ENCODE measurements around the gene ADAMTS6.
"Not testable (repeated sequence)": the region's sequence is repeated elsewhere in the genome, so short reads cannot be mapped to it uniquely, and the experiment has no call there.

The ADAMTS6 gene

DNA sequence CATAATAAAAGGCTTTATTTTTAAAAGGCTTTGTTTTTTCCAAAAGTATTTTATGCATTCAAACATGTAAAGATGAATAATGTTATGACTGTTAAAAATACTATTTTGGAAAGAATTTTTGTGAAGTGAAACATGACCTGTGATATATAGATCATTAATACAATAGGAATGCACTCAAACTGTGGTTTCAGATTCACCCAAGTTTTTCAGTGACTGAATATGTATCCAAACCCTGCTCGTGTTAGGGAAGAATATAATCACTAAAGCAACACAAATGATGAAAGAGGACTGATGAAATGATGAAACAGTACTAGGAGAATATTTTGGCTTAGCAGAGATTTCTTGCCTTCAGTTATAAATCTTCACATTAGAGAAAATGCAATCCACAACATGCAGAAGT, 278.0 kb downstream of the ADAMTS6 start:
- DNase-seq (ENCODE audit: extremely low read depth in 1 of 2, low read depth in 1 of 2): no peak

DNA sequence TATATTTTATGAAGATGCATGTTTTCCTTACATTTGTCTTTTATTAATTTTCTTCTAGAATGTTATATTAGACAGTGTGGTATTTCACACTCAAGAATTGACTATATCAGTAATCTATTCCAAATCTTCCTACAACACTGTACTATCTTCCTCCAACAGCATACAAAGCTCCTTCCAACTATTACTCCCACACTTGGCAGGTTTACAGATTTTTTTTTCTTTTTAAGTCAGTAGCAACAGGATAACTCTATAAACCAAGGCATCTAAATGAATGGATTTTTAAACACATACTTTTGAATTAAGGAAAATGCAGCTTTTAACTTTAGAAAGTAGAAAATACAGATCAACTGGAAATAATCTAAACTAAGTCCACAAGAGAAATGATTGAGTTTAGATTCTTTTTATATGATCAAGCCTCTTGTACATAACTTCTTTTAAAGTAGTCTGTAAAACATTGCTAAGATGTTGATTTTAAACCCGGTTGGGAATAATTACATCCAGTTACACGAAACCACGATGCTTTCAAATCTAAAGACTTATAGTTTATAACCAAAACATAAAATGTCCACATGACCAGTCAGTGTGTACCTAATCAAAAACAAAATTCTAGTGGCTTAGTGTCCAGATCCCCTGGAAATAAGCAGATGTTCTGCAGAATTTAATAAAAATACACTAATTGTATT, 281.6 kb downstream of the ADAMTS6 start:
- DNase-seq (ENCODE audit: extremely low read depth in 1 of 2, low read depth in 1 of 2): no peak

DNA sequence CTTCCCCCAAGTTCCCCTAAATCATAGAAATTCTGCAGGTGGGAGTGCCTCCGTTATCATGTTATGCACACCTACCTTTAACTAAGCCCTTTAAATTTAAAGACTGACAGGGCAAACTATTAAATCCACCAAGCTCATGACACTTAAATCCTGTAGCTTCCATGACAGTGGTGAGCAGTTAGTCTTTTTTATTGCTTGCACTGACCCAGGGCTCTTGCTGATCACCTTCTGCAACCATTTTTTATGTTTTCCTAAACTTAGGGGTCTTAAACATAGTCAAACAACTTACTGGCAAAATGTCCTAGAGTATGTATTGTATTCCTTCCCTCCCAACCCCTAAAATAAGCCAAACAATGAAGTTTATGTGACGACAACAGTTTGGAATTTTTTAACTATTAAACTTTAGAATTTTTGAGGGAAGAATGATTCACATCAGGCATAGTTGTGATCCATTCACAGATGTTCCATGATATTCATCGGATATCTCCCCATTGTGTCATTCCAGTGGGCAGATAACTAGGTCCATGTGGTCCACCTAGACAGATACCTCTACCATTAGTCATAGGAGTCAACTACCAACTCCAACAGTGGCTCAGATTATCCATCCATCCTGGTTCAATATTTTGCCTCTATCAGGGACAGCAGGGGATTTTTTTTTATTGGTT, 283.1 kb downstream of the ADAMTS6 start:
- no peak for DNase-seq (ENCODE audit: extremely low read depth in 1 of 2, low read depth in 1 of 2)

DNA sequence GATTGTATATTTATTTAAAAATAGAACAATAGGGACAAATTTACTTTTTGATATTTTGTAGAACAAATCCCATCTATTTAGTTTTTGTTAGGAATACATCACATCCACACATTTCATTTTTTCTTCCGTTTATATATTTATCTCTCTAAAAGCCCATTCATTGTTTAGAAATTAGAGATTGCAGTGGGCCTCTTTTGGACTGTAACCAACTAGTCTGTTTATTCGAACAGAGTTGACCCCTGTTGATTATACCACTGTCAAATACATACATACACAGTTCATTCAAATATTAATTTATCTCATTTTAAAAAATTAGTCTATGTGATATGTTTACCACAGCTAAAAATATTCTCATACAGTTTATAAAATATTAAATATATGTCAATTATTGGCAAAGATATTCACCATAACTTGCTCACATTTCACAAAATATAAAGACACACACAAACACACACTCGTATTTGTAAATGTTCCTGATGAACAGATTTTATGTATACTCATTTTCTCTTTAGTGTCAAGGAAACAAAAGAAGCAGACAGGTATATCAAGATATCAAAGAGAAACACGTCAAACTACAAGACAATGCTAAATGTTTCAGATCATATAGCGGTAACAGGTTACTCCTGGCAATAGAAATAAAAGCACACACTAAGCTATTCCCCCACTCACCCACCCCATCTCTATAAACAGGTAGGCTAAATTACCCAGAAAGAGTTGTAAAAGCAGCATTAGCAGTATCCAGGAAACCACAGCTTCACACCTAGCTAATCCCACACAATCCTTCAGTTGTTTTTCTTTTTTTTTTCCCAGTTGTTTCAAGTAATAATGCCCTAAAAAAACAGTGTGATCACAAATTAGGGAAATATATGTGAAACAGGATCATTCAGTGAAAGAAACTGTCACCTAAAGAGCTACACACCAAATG, 283.9 kb downstream of the ADAMTS6 start:
- DNase-seq (ENCODE audit: extremely low read depth in 1 of 2, low read depth in 1 of 2): no peak

DNA sequence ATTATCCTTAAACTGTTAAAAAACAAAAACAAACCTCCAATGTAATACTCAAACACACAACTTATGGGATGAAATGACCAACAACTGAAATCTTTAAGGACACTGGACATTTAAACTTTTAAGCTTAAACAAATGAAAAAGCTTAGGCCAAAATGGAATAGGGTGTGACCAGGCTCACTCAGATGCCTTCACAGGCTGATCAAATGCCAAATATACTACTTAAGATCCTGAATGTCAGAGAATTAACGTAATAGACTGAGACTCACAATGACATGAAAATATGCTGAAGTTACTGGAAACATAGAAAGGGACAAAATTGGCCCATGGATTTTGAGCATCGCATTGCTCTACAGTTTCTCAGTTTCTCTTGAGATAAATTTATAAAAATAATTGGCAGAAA, 286.8 kb downstream of the ADAMTS6 start:
- DNase-seq (ENCODE audit: extremely low read depth in 1 of 2, low read depth in 1 of 2): no peak

DNA sequence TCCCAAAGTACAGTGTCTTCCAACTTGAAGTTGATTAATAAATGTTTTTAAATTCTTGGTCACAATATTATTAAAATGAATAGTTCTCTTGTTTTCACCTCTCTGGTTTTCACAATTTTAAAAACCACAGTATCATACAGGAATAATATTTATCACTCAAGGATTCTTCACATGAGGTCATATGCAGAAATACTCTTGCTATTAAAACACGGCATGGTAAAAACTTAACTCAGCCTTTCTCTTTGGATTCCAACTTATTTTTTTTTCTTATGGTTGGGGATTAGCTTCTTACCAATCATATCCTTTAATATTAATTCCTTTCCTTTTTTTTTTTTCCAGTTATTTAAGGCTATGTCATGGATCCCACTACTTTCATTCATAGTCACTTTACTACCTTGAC, 289.4 kb downstream of the ADAMTS6 start:
- DNase-seq (ENCODE audit: extremely low read depth in 1 of 2, low read depth in 1 of 2): no peak

DNA sequence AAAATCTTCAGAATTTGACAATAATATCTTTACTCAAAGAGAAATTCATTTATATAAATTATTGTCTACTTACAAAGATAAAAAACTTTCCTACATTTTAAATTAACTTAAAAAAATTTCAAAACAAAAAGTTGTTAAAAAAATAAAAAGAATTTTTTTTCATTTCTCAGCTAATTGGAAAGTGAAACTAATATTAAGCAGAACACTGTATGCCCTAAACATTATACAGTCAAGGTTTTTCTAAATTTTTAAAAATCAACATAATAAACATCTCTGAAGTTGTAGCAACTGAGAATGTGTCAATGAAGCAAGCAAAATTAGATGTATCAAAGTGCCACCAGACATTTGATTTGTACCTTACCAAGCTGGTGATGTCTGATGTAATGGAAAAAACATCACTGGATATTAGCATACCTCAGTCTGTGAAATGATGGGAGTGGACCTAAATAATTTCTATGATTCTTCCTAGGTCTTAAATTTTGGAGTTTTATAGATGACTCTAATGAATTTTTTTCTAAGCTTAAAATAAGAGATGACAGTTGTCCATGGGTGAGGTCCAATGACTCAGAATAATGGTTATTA, 290.1 kb downstream of the ADAMTS6 start:
- DNase-seq (ENCODE audit: extremely low read depth in 1 of 2, low read depth in 1 of 2): no peak

DNA sequence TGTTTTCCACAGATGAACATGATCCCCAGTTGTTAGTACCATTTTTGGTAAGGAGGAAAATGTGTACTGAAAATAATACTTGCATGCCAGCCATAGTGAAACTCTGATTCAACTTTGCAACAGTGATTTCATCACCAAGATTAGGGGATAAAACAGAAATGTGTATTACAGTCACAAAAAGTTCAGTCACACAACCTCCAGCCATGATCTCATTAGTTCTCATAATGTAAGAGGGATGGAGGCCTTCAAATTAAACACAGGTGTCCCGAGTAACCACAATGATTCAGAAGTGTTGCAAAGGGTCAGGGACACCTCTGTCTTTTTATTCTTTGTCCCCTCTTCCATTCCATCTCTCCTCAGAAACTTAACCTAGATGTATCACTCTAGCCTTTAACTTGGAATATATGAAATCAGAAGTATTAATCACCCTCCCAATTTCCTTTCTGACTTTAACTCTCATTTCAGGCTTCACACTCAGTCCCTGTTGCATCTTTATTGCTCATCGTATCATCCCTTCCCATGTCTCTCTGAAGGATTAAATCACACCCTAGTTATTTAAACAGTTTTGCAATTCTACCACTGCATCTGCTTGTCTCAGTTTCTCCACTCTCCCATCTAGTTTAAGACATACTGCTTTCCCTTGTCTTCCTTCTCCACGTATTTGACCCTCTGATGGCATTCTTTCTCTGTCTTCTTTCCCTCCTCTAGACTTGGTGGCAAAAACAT, 291.2 kb downstream of the ADAMTS6 start:
- no peak for DNase-seq (ENCODE audit: extremely low read depth in 1 of 2, low read depth in 1 of 2)

DNA sequence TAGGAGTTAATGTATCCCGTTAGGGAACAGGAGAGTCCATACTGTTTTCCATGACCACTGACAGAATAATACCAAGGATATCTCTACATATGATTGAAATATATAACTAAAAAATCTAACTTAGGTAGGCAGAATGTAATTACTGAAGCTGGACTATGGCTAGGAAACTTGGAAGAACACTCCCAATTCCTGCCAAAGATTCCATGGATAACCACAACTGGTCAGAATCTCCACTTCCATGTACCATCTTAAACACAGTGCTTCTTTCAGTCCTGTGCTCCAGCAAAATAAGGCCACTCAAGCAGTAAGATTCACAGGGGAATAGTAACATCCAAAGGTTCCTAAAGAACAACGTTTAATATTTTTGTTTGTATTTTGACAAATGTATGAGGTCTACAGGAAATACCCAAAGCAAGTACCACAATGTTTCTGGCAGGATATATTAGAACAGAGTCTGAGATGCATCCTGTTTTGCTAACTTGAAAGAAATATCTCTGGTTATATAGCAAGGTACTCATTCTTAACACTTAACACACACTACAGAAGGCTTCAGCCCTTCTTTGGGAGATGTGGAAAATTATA, 295.0 kb downstream of the ADAMTS6 start:
- no peak for DNase-seq (ENCODE audit: extremely low read depth in 1 of 2, low read depth in 1 of 2)

DNA sequence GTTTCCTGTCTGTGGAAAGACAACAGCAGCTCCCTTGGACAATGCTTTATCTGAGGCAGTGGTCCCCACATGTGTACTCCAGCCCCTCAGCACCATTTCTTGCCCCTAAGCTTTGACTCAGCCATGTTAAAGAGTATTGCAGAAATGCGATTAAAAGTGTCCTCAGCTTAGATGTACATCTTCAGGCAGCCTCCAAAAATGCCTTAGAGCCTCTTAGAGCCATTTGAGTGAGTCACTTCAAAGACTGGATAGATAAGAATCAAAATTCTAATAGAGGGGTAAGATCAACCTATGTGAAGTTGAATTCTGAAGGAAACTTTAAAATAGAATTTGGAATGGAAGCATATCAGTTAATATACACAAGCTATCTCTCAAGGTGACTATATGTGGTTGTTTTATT, 296.3 kb downstream of the ADAMTS6 start:
- no peak for DNase-seq (ENCODE audit: extremely low read depth in 1 of 2, low read depth in 1 of 2)

DNA sequence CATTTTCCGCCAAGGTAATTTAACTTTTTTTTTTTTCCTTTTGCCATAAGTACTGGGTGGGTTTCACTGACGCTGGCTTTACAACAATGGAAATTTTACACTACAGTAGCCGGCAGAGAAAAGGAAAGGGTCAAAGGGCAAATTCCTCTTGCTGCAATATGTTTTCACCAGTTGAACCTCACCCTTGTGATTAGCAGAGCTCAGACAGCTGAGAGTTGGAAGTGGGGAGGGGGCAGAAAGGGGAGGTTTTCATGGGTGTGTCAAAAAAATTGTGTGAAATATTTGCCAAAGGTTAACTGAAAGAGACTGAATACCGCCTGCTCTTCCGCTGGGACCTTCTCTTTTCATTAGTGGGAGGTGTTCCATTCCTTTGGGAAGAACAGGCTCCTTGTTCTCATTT, 296.9 kb downstream of the ADAMTS6 start:
- no peak for DNase-seq (ENCODE audit: extremely low read depth in 1 of 2, low read depth in 1 of 2)

DNA sequence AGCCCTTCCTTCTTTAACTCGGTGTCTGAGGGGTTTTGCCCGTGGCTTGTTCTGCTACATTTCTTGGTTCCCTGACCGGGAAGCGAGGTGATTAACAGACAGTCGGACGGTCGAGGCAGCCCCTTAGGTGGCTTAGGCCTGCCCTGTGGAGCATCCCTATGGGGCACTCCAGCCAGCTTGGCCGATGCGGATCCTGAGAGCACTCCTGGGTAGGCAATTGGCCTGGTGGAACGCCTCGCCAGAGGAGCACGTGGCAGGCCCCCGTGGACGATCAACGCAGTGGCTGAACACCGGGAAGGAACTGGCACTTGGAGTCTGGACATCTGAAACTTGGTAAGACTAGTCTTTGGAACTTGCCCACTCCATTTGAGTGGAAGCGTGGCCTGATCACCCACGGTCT, 307.5 kb downstream of the ADAMTS6 start:
- not testable (repeated sequence) for DNase-seq (ENCODE audit: extremely low read depth in 1 of 2, low read depth in 1 of 2)

DNA sequence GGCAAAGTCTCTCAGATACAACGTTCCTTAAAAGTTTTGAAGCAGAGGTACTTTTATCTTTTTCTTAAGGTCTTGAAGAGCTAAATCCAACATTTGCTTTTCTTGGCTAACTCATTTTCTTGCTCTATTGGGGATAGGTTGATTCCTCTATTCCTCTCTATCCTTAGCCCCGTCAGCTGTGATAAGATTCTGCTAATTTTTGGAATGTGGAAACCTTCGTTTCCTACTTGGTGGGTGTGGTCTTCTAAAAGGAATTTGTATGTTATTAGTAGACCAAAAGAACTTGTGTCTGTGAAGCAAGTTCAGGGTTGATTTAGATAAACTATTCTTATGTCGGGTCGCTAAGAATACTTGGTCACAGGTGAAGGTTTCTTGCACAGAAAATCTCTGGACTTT, 308.6 kb downstream of the ADAMTS6 start:
- DNase-seq (ENCODE audit: extremely low read depth in 1 of 2, low read depth in 1 of 2): no peak

DNA sequence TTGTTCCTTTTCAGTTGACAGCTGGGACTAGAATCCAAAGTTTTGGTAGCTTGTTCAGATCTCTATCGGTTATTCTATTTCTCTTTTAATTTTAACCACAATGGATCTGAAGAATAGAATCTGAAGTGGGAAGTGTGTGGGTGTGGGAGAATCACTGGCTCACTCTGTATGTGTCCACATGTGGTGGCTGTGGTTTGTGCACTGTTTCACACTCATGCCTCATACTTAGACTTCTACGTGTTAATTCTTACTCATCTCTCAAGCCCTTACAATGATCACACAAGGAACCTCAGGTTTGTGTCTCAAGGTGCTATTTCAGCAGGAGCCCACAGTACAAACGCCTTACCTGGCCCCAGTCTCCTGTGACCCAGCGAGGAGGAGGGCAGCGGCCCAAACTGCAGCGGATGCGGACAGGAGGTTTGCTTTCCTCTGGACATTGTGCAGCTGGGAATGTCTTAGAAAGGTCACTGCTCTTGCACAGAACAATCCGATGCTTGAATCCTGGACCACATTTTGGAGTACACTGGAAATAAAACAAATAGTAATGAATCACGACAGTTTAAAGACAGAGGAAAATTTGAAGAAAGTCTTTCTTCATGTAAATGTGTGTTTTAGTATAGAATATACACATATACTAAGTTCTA, 309.1 kb downstream of the ADAMTS6 start:
- DNase-seq (ENCODE audit: extremely low read depth in 1 of 2, low read depth in 1 of 2): no peak

DNA sequence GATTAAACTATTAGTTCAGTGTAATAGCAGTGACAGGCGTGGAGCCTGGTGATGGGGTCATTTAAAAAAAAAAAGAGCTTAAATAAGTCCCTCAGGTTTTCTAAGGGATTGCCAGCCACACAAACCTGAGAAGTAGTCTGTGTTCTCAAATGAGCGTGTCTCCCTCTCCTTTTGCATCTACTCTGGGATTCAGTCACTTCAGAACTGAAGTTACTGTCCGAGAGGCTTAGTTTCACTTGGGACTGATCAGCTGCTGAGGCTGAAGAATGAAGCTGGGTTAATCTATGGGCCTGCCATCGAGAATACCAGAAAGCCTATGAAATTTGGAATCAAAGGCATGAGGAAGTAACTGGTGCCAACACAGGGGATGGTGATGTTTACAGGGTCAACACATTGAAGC, 310.1 kb downstream of the ADAMTS6 start:
- DNase-seq (ENCODE audit: extremely low read depth in 1 of 2, low read depth in 1 of 2): no peak

DNA sequence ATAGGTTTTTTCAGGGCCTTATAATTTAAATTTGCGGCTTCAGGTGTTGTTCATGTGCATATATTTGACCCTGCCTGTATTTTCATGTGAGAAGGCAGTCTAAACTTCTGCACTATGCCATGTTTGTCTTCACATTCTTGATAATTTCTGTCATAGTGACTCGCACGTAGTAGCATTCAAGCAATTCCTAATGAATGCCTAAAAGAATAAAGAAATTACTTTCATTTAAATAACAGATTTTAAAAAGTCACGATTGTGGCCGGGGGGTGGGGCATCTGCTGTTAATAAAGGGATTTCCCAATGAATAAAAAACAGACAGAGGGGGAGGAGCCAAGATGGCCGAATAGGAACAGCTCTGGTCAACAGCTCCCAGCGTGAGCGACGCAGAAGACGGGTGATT, 318.0 kb downstream of the ADAMTS6 start:
- DNase-seq (ENCODE audit: extremely low read depth in 1 of 2, low read depth in 1 of 2): no peak

DNA sequence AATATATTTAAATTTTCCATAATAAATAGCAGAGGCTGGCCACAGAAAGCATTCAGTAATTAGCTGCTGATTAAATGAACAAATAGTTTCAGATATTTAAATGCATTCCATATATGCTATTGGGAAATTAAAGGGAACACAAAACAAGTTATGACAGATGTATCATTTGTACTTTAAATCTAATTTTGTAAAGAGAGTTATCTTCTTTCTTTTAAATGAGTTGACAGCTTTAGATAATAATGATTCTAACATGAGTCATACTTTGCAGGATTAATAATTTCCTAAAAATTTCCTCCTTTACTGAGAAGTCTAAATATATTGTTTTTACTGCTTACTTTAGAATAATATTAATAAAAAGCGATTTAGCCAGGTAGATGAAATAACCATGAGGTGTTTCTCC, 320.1 kb downstream of the ADAMTS6 start:
- DNase-seq (ENCODE audit: extremely low read depth in 1 of 2, low read depth in 1 of 2): no peak

DNA sequence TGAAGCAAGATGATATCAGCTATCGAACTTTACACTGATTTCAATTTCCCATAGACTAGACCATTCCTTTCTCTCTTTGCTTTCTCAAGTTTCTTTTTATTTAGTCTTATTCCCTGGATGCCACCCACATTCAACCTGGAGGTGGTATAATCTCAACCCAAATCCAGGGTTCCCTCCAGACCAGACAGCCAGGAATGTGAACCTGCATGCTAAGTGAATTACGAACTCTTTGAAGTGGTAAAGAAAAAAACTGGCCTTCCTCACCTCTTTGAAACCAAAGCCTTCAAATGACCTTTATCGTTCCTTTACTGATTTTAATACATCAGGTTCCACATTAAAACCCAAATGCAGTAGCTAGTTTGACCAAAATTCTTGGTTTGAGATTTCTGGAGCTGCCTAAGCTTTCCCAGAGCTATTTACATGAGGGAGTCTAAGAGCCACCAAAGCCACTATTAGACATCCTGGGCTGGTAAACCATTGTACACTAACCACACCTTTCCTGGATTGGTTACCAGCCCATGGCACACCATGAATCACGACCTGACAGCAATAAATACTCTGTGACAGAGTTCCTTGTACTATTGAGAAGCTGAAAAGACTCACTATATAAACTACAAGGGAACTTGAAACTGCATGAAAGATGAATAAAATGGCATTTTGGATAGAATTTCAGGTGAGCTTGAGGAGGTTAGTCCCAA, 323.7 kb downstream of the ADAMTS6 start:
- DNase-seq (ENCODE audit: extremely low read depth in 1 of 2, low read depth in 1 of 2): no peak

DNA sequence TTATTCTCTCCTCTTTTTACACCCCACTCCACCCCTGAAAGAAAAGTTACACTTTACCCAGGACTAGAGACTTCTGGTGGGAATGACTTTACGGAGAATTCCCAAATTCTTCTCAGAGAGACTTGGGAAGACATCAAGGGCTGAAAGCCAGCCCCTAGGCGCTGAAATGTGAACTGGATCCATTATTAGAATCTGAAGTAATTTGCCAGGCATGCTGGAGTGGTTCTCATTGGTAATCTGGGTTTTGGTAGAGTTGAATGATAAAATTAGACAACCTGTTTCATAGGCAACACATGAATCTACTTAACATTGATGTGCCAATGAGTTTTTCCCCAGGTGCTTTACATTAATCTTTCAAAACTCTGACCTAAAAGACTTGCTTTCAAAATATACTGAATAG, 324.8 kb downstream of the ADAMTS6 start:
- DNase-seq (ENCODE audit: extremely low read depth in 1 of 2, low read depth in 1 of 2): no peak
